NCI-H82 (cell line): Measurements from ENCODE around the gene TECR.
"Not testable (repeated sequence)": the region's sequence is repeated elsewhere in the genome, so short reads cannot be mapped to it uniquely, and the experiment has no call there.

Experiments used
- DNase-seq: peaks from one replicate; lab custom pipeline; 2025; lab: John Stamatoyannopoulos, UW

The TECR gene

DNA sequence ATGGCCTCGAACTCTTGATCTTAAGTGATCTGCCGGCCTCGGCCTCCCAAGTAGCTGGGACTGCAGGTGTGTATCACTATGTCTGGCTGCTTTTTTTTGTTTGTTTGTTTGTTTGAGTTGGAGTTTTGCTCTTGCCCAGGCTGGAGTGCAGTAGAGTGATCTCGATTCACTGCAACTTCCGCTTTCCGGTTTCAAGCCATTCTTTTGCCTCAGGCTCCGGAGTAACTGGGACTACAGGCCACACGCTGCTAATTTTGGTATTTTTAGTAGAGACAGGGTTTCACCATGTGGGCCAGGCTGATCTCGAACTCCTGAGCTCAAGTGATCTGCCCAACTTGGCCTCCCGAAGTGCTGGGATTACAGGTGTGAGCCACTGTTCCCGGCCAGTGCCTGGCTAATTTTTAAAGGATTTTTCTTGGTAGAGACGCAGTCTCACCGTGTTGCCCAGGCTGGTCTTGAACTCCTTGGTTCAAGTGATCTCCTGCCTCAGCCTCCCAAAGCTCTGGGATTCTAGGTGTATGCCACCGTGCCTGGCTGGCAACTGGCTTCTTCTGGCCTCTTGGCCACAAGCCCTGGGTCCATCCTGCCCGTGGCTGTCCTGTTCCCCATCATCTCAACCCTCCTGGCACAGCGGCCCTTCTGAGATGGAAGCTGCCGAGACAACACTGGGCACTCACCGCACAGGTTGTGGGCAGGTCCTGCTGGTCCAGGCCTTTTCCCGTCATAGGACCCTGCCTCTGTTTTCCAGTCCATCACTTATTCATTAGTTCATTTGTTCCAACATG is 11.5 kb downstream of the TECR start:
- DNase-seq: no peak

DNA sequence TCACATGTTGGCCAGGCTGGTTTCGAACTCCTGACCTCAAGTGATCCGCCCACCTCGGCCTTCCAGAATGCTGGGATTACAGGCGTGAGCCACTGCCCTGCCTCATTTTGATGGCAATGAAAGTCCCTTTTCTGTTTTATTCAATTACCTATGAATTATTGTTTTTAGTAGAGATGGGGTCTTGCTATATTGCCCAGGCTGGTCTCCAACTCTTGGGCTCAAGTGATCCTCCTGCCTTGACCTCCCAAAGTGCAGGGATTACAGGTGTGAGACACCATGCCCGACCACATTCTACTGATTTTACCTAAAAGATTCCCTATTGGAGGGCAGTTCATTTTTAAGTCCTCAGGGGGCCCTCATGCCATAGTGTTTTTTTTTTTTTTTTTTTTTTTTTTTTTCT is 12.6 kb downstream of the TECR start:
- not testable (repeated sequence) for DNase-seq

DNA sequence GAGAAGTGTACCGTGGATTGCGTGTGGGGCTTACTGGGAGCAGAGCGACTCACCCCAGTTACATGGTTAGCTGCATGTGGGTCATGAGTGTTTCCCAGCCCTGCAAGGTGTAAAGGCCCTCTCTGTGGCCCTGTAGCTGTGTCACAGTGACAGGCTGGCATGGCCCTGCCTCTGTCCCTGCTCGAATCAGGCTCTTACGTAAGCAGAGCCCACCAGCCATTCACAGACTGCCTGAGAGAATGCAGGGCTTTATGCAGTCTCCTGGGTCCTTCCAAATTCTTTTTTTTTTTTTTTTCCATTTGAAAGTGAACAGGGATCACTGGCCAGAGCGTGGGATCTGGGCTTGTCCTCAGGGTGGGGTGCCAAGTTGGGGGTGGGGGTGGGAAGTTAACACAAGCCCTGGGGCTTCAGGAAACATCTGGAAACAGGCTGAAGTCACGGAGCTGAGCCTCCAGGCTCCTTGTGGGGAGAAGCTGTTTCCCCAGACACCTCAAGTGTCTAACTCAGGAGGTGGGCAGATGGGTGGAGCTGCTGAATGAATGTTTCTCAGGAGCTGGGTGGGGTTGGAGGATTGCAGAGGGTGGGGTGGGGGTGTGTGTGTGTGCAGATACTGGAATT is 13.4 kb downstream of the TECR start:
- DNase-seq: no peak

DNA sequence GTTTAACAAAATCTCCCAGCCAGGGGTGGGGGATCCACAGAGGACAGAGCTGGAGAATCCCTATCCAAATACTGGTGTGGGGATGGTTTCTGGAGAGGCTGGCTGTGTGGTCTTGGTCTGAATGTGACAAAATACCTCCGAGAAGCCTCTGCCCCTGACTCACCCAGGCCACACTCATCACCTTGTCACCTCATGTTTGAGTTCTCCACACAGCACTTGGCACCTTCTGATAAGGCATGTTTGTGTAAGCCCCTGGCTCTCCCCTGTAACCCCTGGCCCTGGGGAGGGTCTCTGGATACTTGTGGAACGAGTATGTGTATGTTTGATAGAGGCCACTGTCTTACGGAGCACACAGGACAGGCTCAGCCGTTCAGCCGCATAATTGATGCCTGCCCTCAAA is 14.7 kb downstream of the TECR start:
- DNase-seq: no peak

DNA sequence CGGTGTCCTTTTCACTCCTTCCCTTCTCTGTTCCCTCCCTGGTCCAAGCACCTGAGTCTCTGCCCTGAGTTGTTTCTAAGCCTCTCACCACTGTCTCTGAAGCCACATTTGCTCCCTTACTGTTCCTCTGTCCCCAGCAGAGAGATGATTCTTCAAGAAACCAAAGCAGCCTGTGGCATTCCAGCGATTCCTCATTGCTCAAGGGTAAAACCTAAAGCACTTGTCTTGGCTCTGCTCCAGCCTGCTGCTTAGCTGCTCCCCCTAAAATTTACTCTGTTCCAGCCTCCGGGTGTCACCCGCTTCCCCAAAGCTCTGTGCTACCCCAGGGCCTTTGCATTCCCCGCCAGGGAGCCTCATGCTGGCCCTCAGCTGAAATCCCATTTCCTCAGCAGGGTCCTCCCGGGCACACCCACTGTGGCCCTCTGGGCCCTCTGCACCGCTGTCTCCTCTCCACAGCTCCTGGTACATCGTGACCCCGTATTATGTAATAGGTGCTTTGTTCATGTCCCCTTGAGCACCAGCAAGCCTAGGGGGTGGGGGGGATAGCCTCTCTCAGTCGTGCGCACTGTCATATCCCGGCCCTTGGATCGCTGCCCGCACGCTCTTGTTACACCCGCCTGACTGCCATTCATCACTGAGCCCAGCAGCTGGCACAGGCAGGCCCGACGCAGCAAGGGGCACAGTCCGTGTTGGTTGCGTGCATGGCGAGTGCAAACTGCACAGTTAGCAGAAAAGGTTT is 15.8 kb downstream of the TECR start:
- DNase-seq: no peak

DNA sequence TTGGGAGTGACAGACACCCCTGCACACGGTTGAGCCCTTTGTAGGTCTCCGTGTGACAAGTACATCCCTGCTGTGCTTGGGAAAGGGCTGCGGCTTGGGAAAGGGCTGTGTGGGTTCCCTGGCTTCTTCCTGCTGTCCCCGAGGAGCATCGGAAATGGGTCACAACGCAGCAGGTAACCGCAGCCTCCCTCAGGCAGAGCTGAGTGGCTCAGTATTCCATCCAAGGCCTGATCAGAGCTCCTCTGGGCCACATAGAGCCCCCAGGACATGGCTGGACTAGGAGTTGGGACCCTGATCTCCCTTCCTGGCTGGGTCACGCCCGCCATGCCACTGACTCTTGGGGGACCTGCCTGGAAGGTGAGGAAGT is 16.3 kb downstream of the TECR start:
- DNase-seq: no peak

DNA sequence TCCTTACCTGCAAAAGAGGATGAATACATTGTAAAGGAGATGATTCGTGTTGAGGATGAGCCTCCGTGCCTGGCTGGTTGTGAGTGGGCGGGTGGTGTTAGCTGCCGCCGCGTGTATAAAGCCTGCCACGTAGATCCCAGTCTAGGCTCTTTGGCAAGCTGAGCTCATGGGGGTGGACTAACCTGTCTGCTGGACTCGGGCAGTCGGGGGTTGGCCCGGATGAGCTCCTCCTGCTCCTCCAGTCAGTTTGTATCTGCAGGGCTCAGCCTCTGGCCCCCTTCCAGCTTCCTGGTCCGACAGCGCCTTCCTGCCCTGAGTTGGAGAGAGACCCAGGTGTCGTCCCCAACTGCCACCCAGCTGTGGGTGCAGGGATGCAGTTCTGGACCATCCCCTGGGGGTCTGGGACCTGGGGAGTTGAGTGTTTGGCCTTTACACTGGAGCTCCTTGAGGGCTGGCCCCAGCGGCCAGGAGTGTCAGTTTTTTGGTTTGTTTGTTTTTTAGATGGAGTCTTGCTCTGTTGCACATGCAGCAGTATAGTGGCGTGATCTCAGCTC is 20.9 kb downstream of the TECR start:
- DNase-seq: no peak

DNA sequence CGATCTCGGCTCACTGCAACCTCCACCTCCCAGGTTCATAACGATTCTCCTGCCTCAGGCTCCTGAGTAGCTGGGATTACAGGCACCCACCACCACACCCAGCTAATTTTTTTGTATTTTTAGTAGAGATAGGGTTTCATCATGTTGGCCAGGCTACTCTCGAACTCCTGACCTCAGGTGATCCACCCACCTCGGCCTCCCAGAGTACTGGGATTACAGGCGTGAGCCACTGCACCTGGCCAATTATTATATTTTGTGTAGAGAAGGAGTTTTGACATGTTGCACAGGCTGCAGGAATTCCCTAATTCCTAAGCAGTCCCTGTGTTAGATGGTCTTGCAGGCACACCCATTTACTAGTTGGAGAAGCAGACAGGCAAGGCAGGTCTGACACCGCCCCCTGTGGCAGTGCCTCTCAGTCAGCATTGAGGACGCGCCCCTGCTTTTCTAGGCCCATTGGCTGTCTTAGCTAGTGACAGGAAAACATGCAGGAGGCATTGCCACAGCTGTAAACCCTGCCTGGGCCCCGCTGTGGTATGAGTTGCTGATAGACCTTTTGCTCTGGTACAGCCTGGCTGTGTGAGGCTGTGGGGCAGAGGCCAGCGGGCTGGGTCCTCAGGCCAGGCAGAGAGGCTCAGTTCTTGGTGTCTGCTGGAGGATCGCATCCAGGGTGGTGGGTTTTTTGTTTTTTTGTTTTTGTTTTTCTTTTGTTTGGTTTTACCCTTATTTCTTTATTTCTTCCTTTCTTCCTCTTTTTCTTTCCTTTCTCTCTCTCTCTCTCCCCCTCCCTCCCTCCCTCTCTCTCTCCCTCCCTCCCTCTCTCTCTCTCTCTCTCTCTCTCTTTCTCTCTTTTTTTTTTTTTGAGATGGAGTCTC is 22.0 kb downstream of the TECR start:
- peak; percentile 67 for DNase-seq

DNA sequence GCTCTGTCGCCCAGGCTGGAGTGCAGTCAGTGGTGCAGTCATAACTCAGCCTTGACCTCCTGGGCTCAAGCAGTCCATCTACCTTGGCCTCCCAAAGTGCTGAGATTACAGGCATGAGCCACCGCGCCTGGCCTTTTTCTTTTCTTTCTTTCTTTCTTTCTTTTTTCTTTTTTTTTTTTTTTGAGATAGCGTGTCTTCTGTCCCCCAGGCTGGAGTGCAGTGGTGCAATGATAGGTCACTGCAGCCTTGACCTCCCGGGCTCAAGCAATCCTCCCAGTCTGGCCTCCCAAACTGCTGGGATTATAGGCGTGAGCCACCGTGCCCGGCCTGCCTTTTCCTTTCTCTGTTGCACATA is 22.6 kb downstream of the TECR start:
- DNase-seq: not testable (repeated sequence)

DNA sequence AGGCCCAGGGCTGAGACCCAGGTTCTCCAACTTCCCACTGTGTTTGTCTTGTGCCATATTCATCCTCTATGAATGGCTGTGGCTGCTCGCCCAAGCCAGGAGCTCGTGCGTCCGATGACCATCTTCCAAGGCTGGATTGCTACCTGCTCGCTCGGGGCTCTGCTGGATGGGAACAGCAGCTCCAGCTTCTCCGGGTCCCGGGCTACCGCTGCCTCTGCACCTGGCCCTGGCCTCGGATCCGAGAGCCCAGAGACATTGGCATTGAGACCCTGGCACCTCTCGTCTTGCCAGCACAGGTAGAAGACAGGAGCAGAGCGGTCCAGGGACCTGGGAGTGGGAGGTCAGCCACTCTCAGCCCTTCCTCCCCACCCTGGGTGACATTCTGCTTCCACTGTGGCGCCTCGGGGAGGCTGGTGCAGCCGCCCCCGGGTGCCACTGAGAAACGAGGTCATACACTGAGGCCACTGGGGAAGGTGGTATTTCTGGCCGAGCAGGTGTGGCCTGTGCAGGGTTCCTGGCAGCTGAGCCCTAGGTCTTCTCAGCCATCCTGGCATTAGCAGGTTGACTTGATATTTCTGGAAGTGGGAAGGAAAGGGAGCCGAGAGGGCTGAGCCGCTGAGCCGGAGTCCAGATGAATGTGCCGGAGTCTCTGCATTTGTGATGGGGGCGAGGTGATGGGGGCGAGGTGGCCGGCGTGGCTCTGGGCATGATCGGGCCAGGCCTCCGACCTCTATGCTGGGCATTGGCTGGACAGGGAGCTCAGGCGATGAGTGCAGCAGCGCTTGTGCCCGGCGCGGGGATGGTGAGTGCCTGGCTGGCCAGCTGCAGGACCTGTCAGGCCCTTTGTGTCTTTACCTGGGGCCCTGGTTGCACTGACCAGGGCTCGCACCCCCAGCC is 23.9 kb downstream of the TECR start:
- DNase-seq: no peak

DNA sequence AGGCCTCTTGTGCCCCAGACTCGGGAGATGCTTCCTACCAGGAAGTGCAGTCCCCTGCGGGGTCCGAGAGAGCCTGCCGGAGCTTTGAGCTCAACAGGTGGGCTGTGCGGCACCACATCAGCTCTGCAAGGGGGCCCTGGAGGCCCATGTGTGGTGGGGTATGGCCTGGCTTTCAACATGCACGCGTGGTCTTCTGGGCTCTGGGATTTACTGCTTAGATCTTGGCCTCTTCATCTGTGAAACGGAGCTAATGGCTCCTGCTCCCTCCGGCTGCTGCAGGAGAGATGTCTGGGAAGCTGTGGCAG is 24.5 kb downstream of the TECR start:
- DNase-seq: no peak

DNA sequence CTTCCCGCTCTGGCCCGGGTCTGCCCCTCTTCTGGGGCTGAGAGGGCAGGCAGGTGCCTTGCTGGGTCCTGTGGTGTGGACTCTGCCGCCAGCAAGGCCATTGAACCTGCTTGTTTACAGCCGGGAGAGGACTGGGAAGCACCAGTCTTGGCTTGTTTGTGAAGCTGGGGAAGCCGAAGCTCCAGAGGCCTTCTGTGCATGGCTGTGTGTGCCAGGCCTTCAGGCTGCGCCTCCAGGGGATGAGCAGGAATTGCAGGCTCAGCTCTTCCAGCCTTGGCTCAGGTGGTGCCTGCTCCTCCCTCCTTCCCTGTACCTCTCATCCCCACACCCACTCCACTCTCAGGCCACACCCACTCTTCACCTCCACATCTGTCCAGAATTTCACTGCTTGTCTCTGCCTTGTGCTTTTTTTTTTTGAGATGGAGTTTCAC is 25.0 kb downstream of the TECR start:
- peak; percentile 56 for DNase-seq

DNA sequence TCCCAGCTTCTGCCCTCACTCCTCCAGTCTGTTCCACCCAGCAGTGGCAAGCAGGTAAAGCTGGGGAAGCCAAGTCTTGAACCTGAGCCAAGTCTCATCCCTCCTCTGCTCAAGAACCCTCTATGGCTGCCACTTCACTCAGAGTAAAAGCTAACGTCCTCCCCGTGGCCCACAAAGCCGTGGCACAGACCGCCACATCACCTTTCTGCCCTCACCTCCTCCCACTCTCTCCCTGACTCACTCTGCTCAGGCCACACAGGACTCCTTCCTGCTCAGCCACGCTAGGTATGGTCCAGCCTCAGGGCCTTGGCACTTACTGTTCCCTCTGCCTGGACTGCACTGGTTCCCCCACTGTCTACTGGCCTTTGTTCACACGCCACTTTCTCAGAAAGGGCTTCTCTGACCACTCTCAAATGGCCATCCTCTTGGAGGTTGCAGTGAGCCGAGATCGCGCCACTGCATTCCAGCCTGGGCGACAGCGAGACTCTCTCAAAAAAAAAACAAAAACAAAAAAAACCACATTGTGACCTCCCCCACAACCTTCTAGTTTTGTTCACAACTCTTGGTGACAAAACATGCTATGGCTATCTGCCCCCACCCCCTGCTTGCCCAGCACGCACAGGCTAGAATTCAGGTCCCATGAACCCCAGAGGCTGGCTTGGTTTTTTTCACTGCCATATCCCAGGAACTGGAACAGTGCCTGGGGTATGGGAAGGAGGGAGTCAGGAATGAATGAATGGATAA is 26.7 kb downstream of the TECR start:
- no peak for DNase-seq

DNA sequence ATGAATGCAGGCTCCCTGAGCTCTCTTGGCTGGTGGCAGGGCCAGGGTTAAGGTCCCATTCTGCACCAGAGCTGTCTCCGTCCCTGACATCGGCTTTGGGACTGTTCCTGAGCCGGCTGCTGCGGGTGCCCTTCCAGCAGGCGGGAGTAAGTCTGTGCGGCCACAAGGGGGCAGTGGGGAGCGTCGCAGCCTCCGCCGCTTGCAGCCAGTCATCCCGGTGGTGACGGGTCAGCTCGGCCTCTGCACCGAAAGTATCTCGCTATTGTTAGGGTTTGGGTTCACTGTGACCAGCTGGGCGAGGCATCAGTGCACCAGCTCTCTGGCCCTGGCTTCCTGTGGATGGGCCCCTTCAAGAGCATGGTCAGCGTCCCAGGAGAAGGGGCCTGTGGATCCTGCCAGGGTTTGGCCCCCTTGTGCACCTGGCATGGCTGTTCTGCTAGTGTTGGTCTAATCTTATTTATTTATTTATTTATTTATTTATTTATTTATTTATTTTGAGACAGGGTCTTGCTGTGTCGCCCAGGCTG is 27.3 kb downstream of the TECR start:
- DNase-seq: peak; percentile 84

DNA sequence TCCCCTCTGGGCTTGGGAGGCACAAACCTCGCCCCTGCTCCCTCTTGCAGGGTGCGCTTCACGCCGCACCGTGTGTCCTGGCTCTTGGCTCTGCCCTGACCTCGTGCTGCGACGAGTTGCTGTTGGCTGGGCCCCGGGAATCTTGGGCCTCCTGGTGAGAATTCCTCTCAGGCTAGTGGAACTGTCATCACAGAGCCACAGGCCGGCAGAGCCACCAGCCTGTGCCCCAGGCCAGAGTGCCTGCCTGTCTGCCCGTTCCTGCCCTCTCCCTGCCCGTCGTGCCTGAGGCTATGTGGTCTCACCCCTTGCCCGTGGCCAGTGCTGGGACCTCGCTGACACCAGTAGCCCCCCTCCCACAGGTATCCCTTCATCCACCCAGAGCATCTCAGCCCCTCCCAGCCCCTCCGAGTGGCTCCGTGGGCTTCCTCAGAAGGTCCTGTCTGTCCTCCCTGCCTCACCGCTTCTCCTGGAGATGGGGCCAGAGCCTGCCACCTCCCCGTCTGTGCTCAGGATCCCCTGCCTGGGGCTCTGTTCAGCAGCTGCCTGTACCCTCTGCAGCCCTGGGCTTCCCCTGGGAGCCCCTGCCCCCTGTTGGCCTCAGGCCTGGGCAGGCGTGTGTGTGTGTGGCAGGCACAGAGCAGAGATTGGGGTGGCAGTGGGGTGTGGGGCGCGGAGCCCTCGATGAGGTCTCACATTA is 29.1 kb downstream of the TECR start:
- no peak for DNase-seq

DNA sequence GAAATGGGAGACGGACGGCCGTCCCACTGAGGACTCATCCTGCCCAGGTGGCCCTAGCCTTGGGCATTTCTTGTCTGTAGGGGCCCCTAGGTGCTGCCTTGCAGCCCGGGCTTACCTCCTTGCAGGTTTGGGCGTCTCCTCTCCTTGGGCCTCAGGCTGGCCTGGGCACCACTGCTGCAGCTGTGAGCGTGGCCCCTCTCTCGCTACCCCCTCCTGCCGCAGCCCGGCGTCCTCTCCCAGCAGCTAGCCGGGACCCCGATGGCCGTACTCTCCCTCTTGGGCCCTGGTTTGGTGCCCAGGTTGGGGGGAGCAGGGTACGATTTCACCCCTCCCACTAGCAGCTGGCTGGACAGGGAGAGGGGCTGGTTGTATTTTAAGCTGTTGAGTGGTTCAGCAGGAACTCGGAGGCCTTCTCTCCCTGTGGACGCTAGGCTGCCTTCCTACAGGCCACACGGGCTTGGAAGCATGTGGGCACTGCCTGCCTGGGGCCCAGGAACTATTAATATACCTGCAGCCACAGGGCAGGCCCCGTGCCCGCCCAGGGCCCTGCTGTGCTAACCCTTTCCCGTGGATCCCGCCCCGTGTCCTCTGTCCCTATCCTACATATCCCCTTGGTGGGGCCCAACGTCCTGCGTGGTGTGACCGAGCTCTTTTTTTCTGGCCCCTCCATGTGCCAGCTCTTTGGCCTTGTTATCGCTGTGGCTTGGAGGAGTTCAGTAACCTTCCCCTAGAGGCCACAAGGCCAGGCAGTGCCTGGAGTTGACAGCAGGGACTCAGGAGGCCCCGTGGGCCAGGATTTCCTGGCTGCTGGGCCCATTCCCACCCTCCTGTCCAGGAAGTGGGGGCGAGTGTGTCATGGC is 30.8 kb downstream of the TECR start:
- no peak for DNase-seq

DNA sequence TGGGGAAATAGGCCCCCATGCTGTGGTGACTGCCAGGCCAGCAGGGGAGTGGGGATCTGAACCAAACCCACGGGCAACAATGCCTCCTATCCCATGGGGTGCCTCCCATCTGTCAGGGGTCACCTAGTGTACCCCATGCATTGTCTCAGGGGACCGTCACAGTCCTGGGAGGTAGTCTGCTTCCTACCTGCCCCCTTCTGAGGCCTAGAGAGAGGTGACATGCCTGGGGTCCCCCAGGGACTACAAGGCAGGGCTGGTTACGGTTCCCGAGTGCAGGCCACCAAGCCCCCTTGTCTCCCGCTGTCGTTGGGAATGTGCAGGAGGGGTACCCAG is 31.3 kb downstream of the TECR start:
- no peak for DNase-seq

DNA sequence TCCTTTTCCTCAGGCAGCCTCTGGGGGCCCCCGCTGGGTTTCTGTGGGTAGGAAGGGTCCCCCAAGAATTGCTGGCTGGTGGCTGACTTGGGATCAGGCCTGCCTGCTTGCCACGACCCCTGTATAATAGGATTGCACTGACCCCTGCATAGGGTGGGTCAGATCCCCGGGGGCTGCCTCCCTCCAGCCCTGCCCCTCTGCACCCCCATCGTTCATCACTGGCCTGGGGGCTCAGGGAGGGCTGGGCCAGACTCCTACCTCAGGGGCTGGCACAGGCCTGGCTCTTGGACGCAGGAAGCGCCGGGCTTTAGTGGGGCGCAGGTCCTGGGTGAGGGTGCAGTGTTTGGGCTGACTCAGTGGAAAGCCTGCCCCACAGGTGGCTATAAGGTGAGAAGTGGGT is 31.9 kb downstream of the TECR start:
- no peak for DNase-seq

DNA sequence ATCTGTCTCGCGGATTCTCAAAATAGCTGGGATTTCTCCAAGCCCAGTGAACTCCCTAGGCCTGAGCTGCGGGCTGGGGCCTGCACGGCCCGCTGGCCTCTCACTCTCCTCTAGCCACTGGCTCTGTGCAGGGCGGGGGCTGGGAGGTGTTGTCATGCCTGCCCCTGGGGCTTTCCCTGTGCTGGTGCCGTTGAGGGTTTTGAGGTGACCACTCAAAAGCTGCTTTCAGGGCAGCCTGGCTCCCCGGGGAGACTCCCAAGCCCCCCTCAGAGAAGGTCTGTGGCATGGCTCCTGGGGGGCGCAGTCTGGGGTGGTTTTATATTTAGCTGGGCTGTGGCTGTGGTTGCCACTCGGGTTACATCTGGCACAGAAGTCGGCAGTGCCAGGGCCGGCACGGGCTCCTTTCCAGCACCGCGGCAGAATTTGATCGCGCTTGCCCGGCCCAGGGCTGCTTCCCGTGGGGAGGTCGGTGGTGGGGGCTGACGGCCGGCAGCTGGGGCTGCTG is 32.5 kb downstream of the TECR start:
- no peak for DNase-seq
